ENCODE measurements around the gene FTSJ1.

FTSJ1 gene

GRCh38 chrX:48530736-48531135, 54.7 kb downstream of the FTSJ1 start:
- DNase-seq, result no peak

GRCh38 chrX:48531358-48531959, 55.5 kb downstream of the FTSJ1 start:
- DNase-seq, result no peak

DNA sequence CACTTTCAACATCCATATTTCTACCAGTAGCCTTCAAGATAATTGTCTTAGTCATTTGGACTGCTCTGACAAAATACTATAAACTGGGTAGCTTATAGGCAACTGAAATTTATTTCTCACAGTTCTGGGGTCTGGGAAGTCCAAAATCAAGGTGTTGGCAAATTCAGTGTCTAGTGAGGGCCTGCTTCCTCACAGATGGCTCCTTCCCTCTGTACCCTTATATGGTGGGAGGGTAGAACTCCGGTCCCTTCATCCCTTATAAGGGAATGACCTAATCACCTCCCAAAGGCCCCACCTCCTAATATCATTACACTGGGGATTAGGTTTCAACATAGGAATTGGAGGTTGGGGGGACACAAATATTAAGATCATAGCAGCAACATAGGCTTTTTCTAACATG, 56.2 kb downstream of the FTSJ1 start:
- DNase-seq, result no peak

DNA sequence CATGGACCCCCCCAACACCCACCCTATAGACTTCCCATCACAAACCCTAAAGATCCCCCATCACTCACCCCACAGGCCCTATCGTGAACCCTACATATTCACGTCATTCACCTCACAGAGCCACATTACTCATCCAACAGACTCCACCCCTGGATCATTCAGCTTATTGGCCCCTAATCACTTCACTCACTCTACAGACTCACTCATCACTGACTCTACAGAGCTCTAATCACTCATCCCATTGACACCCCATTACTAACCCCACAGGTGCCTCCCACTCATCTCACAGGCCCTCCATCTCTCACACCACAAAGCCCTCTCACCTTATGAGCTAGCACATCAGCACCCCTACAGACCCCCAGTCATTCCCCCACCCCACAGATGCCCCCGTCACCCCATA, 57.2 kb downstream of the FTSJ1 start:
- no peak for DNase-seq
